ENCODE data around the gene FAM193A. TPM values are rescaled to one million over a fixed set of nuclear protein-coding genes. Genes with fewer than 3 reads are reported as not detected.
A peak's percentile ranks its signal among the peaks of the same experiment; 100 is the strongest.

Gene FAM193A
- total RNA-seq, 6 experiments from 2014 or later, result 8.5 to 12.3 (median 9.7) TPM

GRCh38 chr4:2695346-2696060 is 159.1 kb downstream of the FAM193A start:
- DNase-seq (no peak), ATAC-seq (no peak)

DNA sequence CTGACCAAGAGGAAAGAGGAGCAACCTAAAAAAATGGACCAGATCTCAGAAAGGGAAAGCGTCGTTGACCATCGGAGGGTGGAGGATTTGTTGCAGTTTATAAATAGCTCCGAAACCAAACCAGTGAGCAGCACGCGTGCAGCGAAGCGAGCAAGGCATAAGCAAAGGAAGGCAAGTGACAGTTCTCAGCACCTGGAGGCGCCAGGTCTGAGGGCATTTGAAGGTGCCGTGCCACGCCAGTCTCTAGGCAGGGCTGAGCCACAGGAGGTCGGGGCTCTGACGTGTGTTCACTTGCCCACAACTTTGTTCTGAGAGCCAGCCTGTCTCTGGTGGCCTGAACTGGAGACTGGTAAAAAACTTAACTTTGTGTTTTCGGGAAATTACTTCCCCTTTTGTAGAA is 160.0 kb downstream of the FAM193A start:
- DNase-seq (no peak), ATAC-seq (no peak)
- no peaks in the 10 kb centered on the region for H3K9me3 ChIP-seq
- H3K27ac ChIP-seq, result no peak overlapping the region
- intact Hi-C loops (cut with DNase I), result no loop called here
- no peak overlapping the region for H3K4me3 ChIP-seq
- WGBS (ENCODE audit: insufficient coverage, low coverage, low lambda C conversion rate, missing lambda C conversion rate), result 90% methylated on average over 9 of the region's 14 CpGs
- peaks cover 0 to 66% (median 22%) of the 10 kb centered on the region in 4 donors for H3K36me3 ChIP-seq
- H3K4me1 ChIP-seq, result peaks cover 0 to 19% (median 9%) of the 10 kb centered on the region in 4 donors
- TF ChIP-seq POLR2A (IDR thresholded peaks at IDR 0.05) (no peak), CTCF (IDR thresholded peaks at IDR 0.05) (no peak)
- no peaks in the 10 kb centered on the region for H3K27me3 ChIP-seq

More at GRCh38 chr4:2695346-2696060, 159.1 kb downstream of the FAM193A start:
- WGBS (ENCODE audit: insufficient coverage, low coverage, low lambda C conversion rate, missing lambda C conversion rate), result 92% methylated on average over 5 of the region's 5 CpGs
- intact Hi-C loops (cut with DNase I), result no loop called here
- Histone ChIP-seq H3K27ac (no peak overlapping the region), H3K36me3 (peaks cover 0 to 68% (median 20%) of the 10 kb centered on the region in 4 donors), H3K9me3 (no peaks in the 10 kb centered on the region), H3K4me3 (no peak overlapping the region), H3K4me1 (peaks cover 0 to 19% (median 9%) of the 10 kb centered on the region in 4 donors), H3K27me3 (no peaks in the 10 kb centered on the region)
- TF ChIP-seq CTCF (IDR thresholded peaks at IDR 0.05) (no peak), POLR2A (IDR thresholded peaks at IDR 0.05) (no peak)

GRCh38 chr4:2697995-2698414 is 161.6 kb downstream of the FAM193A start:
- Histone ChIP-seq H3K9me3 (no peaks in the 10 kb centered on the region), H3K36me3 (peaks cover 0 to 79% (median 23%) of the 10 kb centered on the region in 4 donors), H3K27ac (peak overlapping the region in 2 of 3 donors; percentile 51 to 66), H3K4me1 (peaks cover 0 to 19% (median 9%) of the 10 kb centered on the region in 4 donors), H3K4me3 (no peak overlapping the region), H3K27me3 (no peaks in the 10 kb centered on the region)
- peak; percentile 65 to 91 (median 87) for ATAC-seq
- 50% methylated on average over 7 of the region's 8 CpGs for WGBS (ENCODE audit: insufficient coverage, low coverage, low lambda C conversion rate, missing lambda C conversion rate)
- intact Hi-C loops (cut with DNase I), result no loop called here
- peak; percentile 41 to 90 (median 88) for DNase-seq
- TF ChIP-seq POLR2A (IDR thresholded peaks at IDR 0.05) (no peak), CTCF (IDR thresholded peaks at IDR 0.05) (no peak)

DNA sequence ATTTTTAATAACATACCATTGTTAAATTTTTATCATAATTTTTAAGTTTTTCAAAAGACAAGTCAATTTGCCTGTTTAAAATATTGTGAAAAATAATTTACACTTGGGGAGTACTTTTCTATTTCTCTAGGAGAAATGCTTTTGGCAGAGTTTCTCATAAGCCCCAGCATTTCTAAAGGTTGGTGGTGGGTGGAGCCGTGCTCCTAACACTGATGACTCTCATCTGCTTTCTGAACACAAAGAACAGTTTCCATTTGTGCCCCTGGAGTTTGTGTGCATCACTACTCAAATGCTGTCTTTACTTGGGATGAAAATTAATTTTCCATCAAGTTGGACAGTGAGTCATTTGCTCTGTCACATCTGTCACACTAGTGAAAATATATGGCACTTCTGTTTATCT is 162.1 kb downstream of the FAM193A start:
- Histone ChIP-seq H3K36me3 (peaks cover 0 to 79% (median 25%) of the 10 kb centered on the region in 4 donors), H3K4me3 (no peak overlapping the region), H3K27me3 (no peaks in the 10 kb centered on the region), H3K27ac (peak overlapping the region in 2 of 3 donors; percentile 38 to 52), H3K4me1 (peaks cover 0 to 19% (median 9%) of the 10 kb centered on the region in 4 donors), H3K9me3 (no peaks in the 10 kb centered on the region)
- DNase-seq, result no peak
- WGBS (ENCODE audit: insufficient coverage, low coverage, low lambda C conversion rate, missing lambda C conversion rate), result 75% methylated on average over 1 of the region's 1 CpG
- intact Hi-C loops (cut with DNase I), result no loop called here
- TF ChIP-seq POLR2A (IDR thresholded peaks at IDR 0.05) (no peak), CTCF (IDR thresholded peaks at IDR 0.05) (no peak)
- ATAC-seq, result no peak

All from right lobe of liver (tissue), 6 donors.